Lung microvascular endothelial cell (primary cell): Measurements from ENCODE around the gene PDE7B. TPM values are rescaled to one million over a fixed set of nuclear protein-coding genes. Genes with fewer than 3 reads are reported as not detected.
A peak's percentile ranks its signal among the peaks of the same experiment; 100 is the strongest.

Source experiments
- DNase-seq, 2 donors: peaks; one replicate each; pipeline versions ENCODE4 v3.0.0 to v3.0.0-alpha.2; 2010; ENCODE audit warnings: low read depth in 2 of 2
- total RNA-seq: library from RNA; depleted of rRNA; stranded (reverse); fragments of >200 nt; gene quantifications from 2 replicates; pipeline ENCODE4 v1.2.1, GENCODE V29; 2014

Gene PDE7B
- total RNA-seq, 1 donor from 2014 or later = 19.4 TPM

GRCh38 chr6:136022224-136022874 is 170.8 kb downstream of the PDE7B start:
- no peak for DNase-seq

- DNase-seq = no peak
Measured at GRCh38 chr6:136024711-136025110, 173.2 kb downstream of the PDE7B start.

GRCh38 chr6:136025736-136026135 is 174.2 kb downstream of the PDE7B start:
- no peak for DNase-seq

- DNase-seq = peak in 1 of 2 donors; percentile 34
Measured at GRCh38 chr6:136030131-136030530, 178.6 kb downstream of the PDE7B start.

- peak; percentile 71 to 72 for DNase-seq
Measured at GRCh38 chr6:136031982-136032381, 180.5 kb downstream of the PDE7B start.

- no peak for DNase-seq
Measured at GRCh38 chr6:136033416-136033815, 181.9 kb downstream of the PDE7B start.

GRCh38 chr6:136034422-136034821 is 182.9 kb downstream of the PDE7B start:
- DNase-seq = no peak

- DNase-seq = peak; percentile 35 to 85
Measured at GRCh38 chr6:136035378-136036070, 184.0 kb downstream of the PDE7B start.

- DNase-seq = no peak
Measured at GRCh38 chr6:136036071-136036380, 184.5 kb downstream of the PDE7B start.

- DNase-seq = peak in 1 of 2 donors; percentile 28
Measured at GRCh38 chr6:136036601-136037000, 185.1 kb downstream of the PDE7B start.

GRCh38 chr6:136037242-136037875 is 185.9 kb downstream of the PDE7B start:
- DNase-seq = peak; percentile 31 to 73

GRCh38 chr6:136037876-136038460 is 186.5 kb downstream of the PDE7B start:
- DNase-seq = peak in 1 of 2 donors; percentile 60

- DNase-seq = no peak
Measured at GRCh38 chr6:136038531-136038930, 187.0 kb downstream of the PDE7B start.

- DNase-seq = no peak
Measured at GRCh38 chr6:136039185-136039584, 187.7 kb downstream of the PDE7B start.

- DNase-seq = no peak
Measured at GRCh38 chr6:136050475-136050874, 199.0 kb downstream of the PDE7B start.

- peak in 1 of 2 donors; percentile 86 for DNase-seq
Measured at GRCh38 chr6:136051140-136051775, 199.8 kb downstream of the PDE7B start.

GRCh38 chr6:136052031-136052430 is 200.5 kb downstream of the PDE7B start:
- DNase-seq = no peak

- no peak for DNase-seq
Measured at GRCh38 chr6:136058852-136059251, 207.4 kb downstream of the PDE7B start.

GRCh38 chr6:136059308-136059707 is 207.8 kb downstream of the PDE7B start:
- no peak for DNase-seq

- DNase-seq = no peak
Measured at GRCh38 chr6:136060052-136060451, 208.6 kb downstream of the PDE7B start.

- no peak for DNase-seq
Measured at GRCh38 chr6:136060759-136061158, 209.3 kb downstream of the PDE7B start.

- DNase-seq = no peak
Measured at GRCh38 chr6:136061701-136062100, 210.2 kb downstream of the PDE7B start.
